ENCODE measurements around the gene AS3MT. TPM values are rescaled to one million over a fixed set of nuclear protein-coding genes. Genes with fewer than 3 reads are reported as not detected.

AS3MT gene
- total and polyA plus RNA-seq, 10 of the 15 experiments (the other 5 are each of a cell fraction or from before 2014, with no cell fraction given): 0.11 to 1.0 (median 0.39) TPM; not detected in 2

GRCh38 chr10:102948786-102949185 is 79.5 kb downstream of the AS3MT start (continued):
- no peak for TF ChIP-seq REST (IDR thresholded peaks at IDR 0.05; ENCODE audit: low read depth, low read length)
- TF ChIP-seq CBX5 (IDR thresholded peaks at IDR 0.05; ENCODE audit: low read depth): no peak
- TF ChIP-seq PML (IDR thresholded peaks at IDR 0.05; ENCODE audit: low read length): no peak
- no peak for TF ChIP-seq IKZF1 (conservative IDR thresholded peaks at IDR 0.05)
- no peak for TF ChIP-seq SUZ12 (IDR thresholded peaks at IDR 0.05; ENCODE audit: unreplicated experiment)
- no peak for TF ChIP-seq TARDBP (IDR thresholded peaks at IDR 0.05; ENCODE audit: borderline replicate concordance)
- no peak for TF ChIP-seq PKNOX1 (IDR thresholded peaks at IDR 0.05)
- no peak for TF ChIP-seq SMC3 (IDR thresholded peaks at IDR 0.05; ENCODE audit: borderline replicate concordance, low read length)

DNA sequence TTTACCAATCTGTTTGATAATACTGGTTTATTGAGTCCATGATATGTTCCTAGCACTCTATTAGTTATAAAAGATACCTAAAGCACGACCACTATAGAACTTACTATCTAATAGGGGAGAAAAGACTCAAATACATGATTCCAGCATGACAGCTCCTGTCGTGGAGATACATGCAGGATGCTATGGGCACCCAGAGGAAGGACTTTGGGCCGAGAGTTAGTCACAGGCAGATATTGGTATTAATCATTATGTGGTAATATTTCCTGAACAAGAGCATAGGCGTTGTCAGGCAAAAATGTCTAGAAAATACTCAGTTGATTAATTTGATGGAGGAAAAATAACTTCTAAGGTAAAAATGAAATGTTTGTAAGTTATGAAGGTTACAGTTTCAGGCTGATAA is 80.6 kb downstream of the AS3MT start:
- POLR2A ChIA-PET: interaction anchor here (0.8 kb wide), 1 partner anchor 14 kb away, joined by 7 read pairs; no protein-coding TSS in a partner anchor
- no peak for FAIRE-seq
- BruUV-seq (replicated peaks): no TSS peak
- TF ChIP-seq EZH2 (IDR thresholded peaks at IDR 0.05; ENCODE audit: borderline replicate concordance, control insufficient read depth, low read depth, low read length): no peak
- TF ChIP-seq HSF1 (IDR thresholded peaks at IDR 0.05; ENCODE audit: low read depth, low read length): no peak
- no peak for TF ChIP-seq NR2C1 (IDR thresholded peaks at IDR 0.05)
- no peak for TF ChIP-seq PKNOX1 (IDR thresholded peaks at IDR 0.05)
- no peak for TF ChIP-seq MXI1 (IDR thresholded peaks at IDR 0.05; ENCODE audit: low read depth, low read length)
- no peak for TF ChIP-seq IRF4 (IDR thresholded peaks at IDR 0.05; ENCODE audit: low read depth, low read length)
- TF ChIP-seq NR2F1 (conservative IDR thresholded peaks at IDR 0.05): no peak

More for the DNA sequence above, 80.6 kb downstream of the AS3MT start:
- ChIA-PET RAD21 (ENCODE audit: unreplicated experiment) (interaction anchor here (0.6 to 1.5 kb wide), 2 partner anchors 25 to 327 kb away, joined by 3 to 4 read pairs; no protein-coding TSS in a partner anchor), SMC1A (ENCODE audit: uncharacterized antibody, unreplicated experiment) (interaction anchor here (0.5 kb wide), 1 partner anchor 37 kb away, joined by 3 read pairs; no protein-coding TSS in a partner anchor), CTCF (no interaction called here)
- no peak overlapping the region for H3K27ac ChIP-seq (ENCODE audit: control insufficient read depth, insufficient read depth)
- H3K4me2 ChIP-seq (ENCODE audit: control insufficient read depth, insufficient read depth): no peak overlapping the region
- H3K4me3 ChIP-seq: no peak overlapping the region
- intact Hi-C loops (cut with micrococcal nuclease; ENCODE audit: unreplicated experiment): no loop called here
- H3K79me2 ChIP-seq (ENCODE audit: control insufficient read depth, insufficient read depth, low read length): no peaks in the 10 kb centered on the region
- no peaks in the 10 kb centered on the region for H3K36me3 ChIP-seq (ENCODE audit: control insufficient read depth in 2 of 2, insufficient read depth in 2 of 2, low read length in 1 of 2)
- H3K9ac ChIP-seq (ENCODE audit: control insufficient read depth, insufficient read depth, low read length): no peak overlapping the region
- H3K27me3 ChIP-seq (replicated peaks in 1 of 2; ENCODE audit: control insufficient read depth in 2 of 2, insufficient read depth in 2 of 2, low read length in 1 of 2): no peaks in the 10 kb centered on the region
- H3K4me1 ChIP-seq (ENCODE audit: control insufficient read depth, insufficient read depth, low read length): no peaks in the 10 kb centered on the region
- in situ Hi-C loops (cut with MboI): no loop called here
- H4K20me1 ChIP-seq (ENCODE audit: control insufficient read depth, insufficient read depth): no peaks in the 10 kb centered on the region
- no peak for ATAC-seq
- WGBS (ENCODE audit: insufficient coverage, insufficient replicate concordance, low lambda C conversion rate, missing lambda C conversion rate): 37% methylated on average over 4 of the region's 4 CpGs
- no peak overlapping the region for H2AFZ ChIP-seq (ENCODE audit: control insufficient read depth, low read depth, low read length)
- H3K9me3 ChIP-seq (replicated peaks; ENCODE audit: control insufficient read depth, insufficient read depth, low read length): no peaks in the 10 kb centered on the region
- no peak for DNase-seq (ENCODE audit: low read depth, low spot score)
